IMR-90 (cell line): ENCODE results near the gene IL17B. TPM values are rescaled to one million over a fixed set of nuclear protein-coding genes. Genes with fewer than 3 reads are reported as not detected.

Experiments
- ATAC-seq: fragments of 200-7000 bp; cut with Tn5 transposase; 2 replicates; pipeline ENCODE4 v1.9.1; 2020; ENCODE audit warnings: low read depth, mild to moderate bottlenecking, moderate library complexity
- BruUV-seq: library from RNA; stranded (reverse); fragments of 400-500 nt; replicated peaks from 2 replicates; lab custom pipeline; 2021; lab: Mats Ljungman, UMichigan
- CTCF ChIA-PET: fragments of 300-600 bp; formaldehyde crosslinking; extraction: SDS; loops from one replicate; lab custom pipeline; 2021; ENCODE audit warnings: antibody characterized with exemption; lab: Yijun Ruan, JAX
- POLR2A ChIA-PET: fragments of 300-600 bp; sonication (Branson Sonifier 250); formaldehyde crosslinking; loops from one replicate; lab custom pipeline; 2022; ENCODE audit warnings: antibody characterized with exemption; ENCODE audit not compliant: unreplicated experiment; lab: Charles Lee
- DNase-seq: peaks from one replicate; pipeline ENCODE4 v3.0.0; 2013
- H2AFZ ChIP-seq: replicated peaks from 2 replicates; pipeline ENCODE3; 2013; ENCODE audit warnings: low read length, mild to moderate bottlenecking; ENCODE audit not compliant: poor library complexity
- H2AK5ac ChIP-seq: 2 replicates; pipeline ENCODE4 v1.6.1; 2013; ENCODE audit warnings: low read depth, low read length, inconsistent platforms
- H2AK9ac ChIP-seq: replicated peaks from 2 replicates; pipeline ENCODE3; 2013; ENCODE audit warnings: mild to moderate bottlenecking, low read depth, low read length, moderate library complexity; ENCODE audit not compliant: poor library complexity
- H2BK120ac ChIP-seq: 2 replicates; pipeline ENCODE4 v1.6.1; 2013; ENCODE audit warnings: low read depth, low read length, inconsistent platforms
- H2BK15ac ChIP-seq: 3 replicates; pipeline ENCODE4 v1.6.1; 2013; ENCODE audit warnings: low read depth, low read length, inconsistent platforms
- H2BK20ac ChIP-seq: 2 replicates; pipeline ENCODE4 v1.6.1; 2013; ENCODE audit warnings: low read depth, mild to moderate bottlenecking, inconsistent platforms, low read length, moderate library complexity
- H2BK5ac ChIP-seq: 2 replicates; pipeline ENCODE4 v1.6.1; 2013; ENCODE audit warnings: mild to moderate bottlenecking, low read depth, low read length, inconsistent platforms; ENCODE audit not compliant: poor library complexity, severe bottlenecking
- H3K14ac ChIP-seq: replicated peaks from 2 replicates; pipeline ENCODE4 v1.6.1; 2013; ENCODE audit warnings: low read depth, low read length, inconsistent platforms
- H3K18ac ChIP-seq: 2 replicates; pipeline ENCODE4 v1.6.1; 2013; ENCODE audit warnings: low read depth, low read length, control low read depth
- H3K23ac ChIP-seq: 2 replicates; pipeline ENCODE4 v1.6.1; 2013; ENCODE audit warnings: low read depth, low read length, inconsistent platforms
- H3K27ac ChIP-seq: 2 replicates; pipeline ENCODE4 v1.5.1; 2013; ENCODE audit warnings: mild to moderate bottlenecking, control low read depth, low read length; ENCODE audit not compliant: insufficient read depth
- H3K27me3 ChIP-seq: 2 replicates; pipeline ENCODE4 v1.6.1; 2013; ENCODE audit warnings: low read length; ENCODE audit not compliant: control insufficient read depth, insufficient read depth
- H3K36me3 ChIP-seq: 2 replicates; pipeline ENCODE4 v1.6.1; 2013; ENCODE audit warnings: low read length, mixed read lengths; ENCODE audit not compliant: control insufficient read depth, insufficient read depth
- H3K4ac ChIP-seq: 2 replicates; pipeline ENCODE4 v1.6.1; 2013; ENCODE audit warnings: low read depth, low read length, inconsistent platforms
- H3K4me1 ChIP-seq: 2 replicates; pipeline ENCODE4 v1.6.1; 2013; ENCODE audit warnings: low read length, mixed read lengths; ENCODE audit not compliant: control insufficient read depth, insufficient read depth
- H3K4me2 ChIP-seq: 2 replicates; pipeline ENCODE4 v1.6.1; 2013; ENCODE audit warnings: low read depth, mild to moderate bottlenecking, control low read depth, low read length, moderate library complexity
- H3K4me3 ChIP-seq: 2 replicates; pipeline ENCODE4 v1.5.1; 2013; ENCODE audit warnings: low read depth, mild to moderate bottlenecking, control low read depth, low read length, moderate library complexity; ENCODE audit not compliant: insufficient read depth
- H3K56ac ChIP-seq: 2 replicates; pipeline ENCODE4 v1.6.1; 2013; ENCODE audit warnings: low read length, inconsistent platforms; ENCODE audit not compliant: insufficient read depth; ENCODE audit errors: extremely low read depth
- H3K79me1 ChIP-seq, 2 experiments: 2 replicates each; pipeline ENCODE4 v1.6.1; 2013; ENCODE audit warnings: low read length in 2 of 2, inconsistent platforms in 1 of 2, low read depth in 1 of 2
- H3K9ac ChIP-seq: 2 replicates; pipeline ENCODE4 v1.6.1; 2013; ENCODE audit warnings: low read depth, low read length, control low read depth
- H3K9me1 ChIP-seq: 2 replicates; pipeline ENCODE4 v1.6.1; 2013; ENCODE audit warnings: low read length, inconsistent platforms; ENCODE audit not compliant: insufficient read depth
- H3K9me3 ChIP-seq: 2 replicates; pipeline ENCODE4 v1.6.1; 2013; ENCODE audit warnings: low read length; ENCODE audit not compliant: control insufficient read depth, insufficient read depth
- H4K20me1 ChIP-seq: 2 replicates; pipeline ENCODE4 v1.6.1; 2013; ENCODE audit warnings: low read length, inconsistent platforms; ENCODE audit not compliant: insufficient read depth
- H4K5ac ChIP-seq: 2 replicates; pipeline ENCODE4 v1.6.1; 2013; ENCODE audit warnings: mild to moderate bottlenecking, low read depth, low read length, control low read depth
- H4K8ac ChIP-seq, 2 experiments: 2 replicates each; pipeline ENCODE4 v1.6.1; 2013; ENCODE audit warnings: low read depth in 2 of 2, low read length in 2 of 2, control low read depth in 1 of 2, inconsistent platforms in 1 of 2
- H4K91ac ChIP-seq: 2 replicates; pipeline ENCODE4 v1.6.1; 2013; ENCODE audit warnings: low read depth, low read length, inconsistent platforms; ENCODE audit not compliant: insufficient read depth
- CEBPB ChIP-seq: IDR thresholded peaks from 2 replicates; pipeline ENCODE4 v1.6.1; 2012; ENCODE audit warnings: low read depth, low read length, improper control_type of control experiment
- WGBS, 2 experiments: methylation state at CpG; one replicate each; pipeline versions ENCODE4 v1.1.5 to v1.1.7; 2013; ENCODE audit warnings: missing lambda C conversion rate in 2 of 2; ENCODE audit not compliant: insufficient read length in 1 of 2; ENCODE audit errors: extremely low coverage in 2 of 2; 5-methylcytosine and 5-hydroxymethylcytosine counted together
- dilution Hi-C: fragments of 300-500 bp; cut with HindIII; formaldehyde crosslinking; loops from one replicate; pipeline ENCODE4 v1.14.3; 2018; ENCODE audit warnings: low sequenced_read_pairs; ENCODE audit not compliant: unreplicated experiment
- in situ Hi-C: fragments of 300-500 bp; cut with MboI; formaldehyde crosslinking; loops from 3 replicates; pipeline ENCODE4 v1.14.3; 2019; ENCODE audit warnings: low sequenced_read_pairs, inconsistent platforms, mixed read lengths
- intact Hi-C: fragments of 100-400 bp; cut with micrococcal nuclease; formaldehyde crosslinking; loops from 2 replicates; pipeline ENCODE4 v1.10.0; 2022
- polyA plus RNA-seq, 3 experiments: library from polyadenylated mRNA; depleted of rRNA; stranded (reverse); fragments of >200 nt; gene quantifications; 2 replicates each; pipeline ENCODE4 v1.2.3, GENCODE V29; 2012; ENCODE audit warnings: low replicate concordance in 1 of 3
- total RNA-seq: library from RNA; depleted of rRNA; stranded (reverse); fragments of >200 nt; gene quantifications from 2 replicates; pipeline ENCODE4 v1.2.3, GENCODE V29; 2012

IL17B gene
- total and polyA plus RNA-seq, 2 of the 4 experiments (the other 2 are of a cell fraction) = 0.31 TPM; not detected in 1

- Histone ChIP-seq H3K14ac (no peak overlapping the region), H4K8ac (no peak overlapping the region), H3K9ac (no peak overlapping the region), H3K36me3 (no peaks in the 10 kb centered on the region), H2BK120ac (no peak overlapping the region), H2BK15ac (no peak overlapping the region), H3K27me3 (no peaks in the 10 kb centered on the region), H2AFZ (no peak overlapping the region), H3K79me1 (no peaks in the 10 kb centered on the region), H3K23ac (no peak overlapping the region), H3K18ac (no peak overlapping the region), H3K27ac (no peak overlapping the region), H2AK5ac (no peak overlapping the region), H2AK9ac (no peak overlapping the region), H3K4me3 (no peak overlapping the region), H3K4me2 (no peak overlapping the region), H2BK20ac (no peak overlapping the region), H3K4ac (no peak overlapping the region), H4K91ac (no peak overlapping the region), H4K5ac (no peak overlapping the region), H4K20me1 (no peaks in the 10 kb centered on the region), H3K9me3 (no peaks in the 10 kb centered on the region), H3K9me1 (peaks cover 9% of the 10 kb centered on the region), H3K4me1 (peaks cover 6% of the 10 kb centered on the region), H3K56ac (no peak overlapping the region), H2BK5ac (no peak overlapping the region)
- CTCF ChIA-PET = interaction anchor here (1.0 kb wide), 1 partner anchor 15 kb away, joined by 4 read pairs; no protein-coding TSS in a partner anchor
- ATAC-seq (no peak), DNase-seq (no peak)
- dilution Hi-C loops (no loop called here), in situ Hi-C loops (no loop called here), intact Hi-C loops (no loop called here)
- POLR2A ChIA-PET = no interaction called here
- no TSS peak for BruUV-seq
- no peak for TF ChIP-seq CEBPB
- no CpG with 5 or more reads among the region's 4 CpGs for WGBS, 2 experiments
These were observed 41.4 kb downstream of the IL17B start for GRCh38 chr5:149337736-149338135.
